ENCODE results near the gene CCDC91.
A peak's percentile ranks its signal among the peaks of the same experiment; 100 is the strongest.

The CCDC91 gene

DNA sequence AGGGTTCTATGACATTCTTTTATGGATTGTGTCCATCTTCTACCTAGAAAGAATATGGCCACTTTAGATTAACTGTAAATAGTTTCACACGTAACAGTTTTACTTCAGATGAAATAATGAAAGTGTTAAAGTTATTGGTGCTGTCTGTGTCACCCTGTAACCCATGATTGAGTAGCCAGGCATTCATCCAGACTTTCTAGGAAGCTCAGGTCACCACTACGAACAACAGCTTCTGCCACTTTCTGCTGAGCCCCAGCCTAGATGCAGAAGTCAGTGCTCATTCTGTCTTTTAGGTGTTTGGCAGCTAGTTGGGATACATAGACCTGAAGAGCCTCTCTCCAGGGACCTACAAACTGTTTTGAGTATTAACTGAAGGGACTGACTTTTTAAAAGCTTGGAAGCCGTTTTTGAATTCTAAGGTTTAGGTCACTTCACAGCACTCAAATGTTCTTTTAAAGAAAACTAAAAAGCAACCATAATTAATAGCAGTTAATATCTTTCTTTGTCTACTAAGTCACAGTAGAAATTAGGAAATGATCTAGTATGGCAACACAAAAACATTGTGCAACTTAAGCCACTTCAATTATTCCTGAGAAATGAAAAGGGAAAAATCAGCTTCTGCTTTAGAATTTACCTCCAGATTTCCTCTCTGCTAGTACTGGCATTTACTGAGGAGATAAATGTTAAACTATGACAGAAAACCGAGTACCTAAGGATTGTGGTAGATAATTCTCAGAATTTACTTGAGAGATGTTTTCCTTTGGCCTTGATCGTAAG is 266.9 kb downstream of the CCDC91 start:
- CTCF ChIA-PET: interaction anchor here (0.6 kb wide), 1 partner anchor 321 kb away, joined by 4 read pairs; no protein-coding TSS in a partner anchor

DNA sequence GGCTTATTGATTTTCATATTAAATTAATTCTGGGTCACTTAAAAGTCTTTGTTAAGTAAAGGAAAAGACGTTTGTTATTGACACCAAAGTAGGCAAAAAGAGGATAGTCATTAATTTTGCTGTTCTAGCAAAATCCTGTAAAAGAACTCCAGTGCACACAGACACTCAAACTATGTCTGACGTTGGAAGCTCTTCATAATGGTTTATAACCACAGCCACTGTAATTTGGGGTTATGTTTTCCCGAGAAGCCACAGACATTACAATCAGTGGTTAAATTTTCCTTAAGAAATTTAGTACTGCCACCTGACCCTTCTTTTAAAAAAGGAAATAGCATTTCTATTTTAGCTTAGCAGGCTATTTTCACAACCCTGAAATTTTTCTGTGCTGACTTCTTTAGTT is 267.5 kb downstream of the CCDC91 start:
- CTCF ChIA-PET: interaction anchor here (0.6 kb wide), 2 partner anchors 321 to 617 kb away, joined by 3 to 4 read pairs; no protein-coding TSS in a partner anchor
- POLR2A ChIA-PET: no interaction called here
- TF ChIP-seq, protein P1, sequence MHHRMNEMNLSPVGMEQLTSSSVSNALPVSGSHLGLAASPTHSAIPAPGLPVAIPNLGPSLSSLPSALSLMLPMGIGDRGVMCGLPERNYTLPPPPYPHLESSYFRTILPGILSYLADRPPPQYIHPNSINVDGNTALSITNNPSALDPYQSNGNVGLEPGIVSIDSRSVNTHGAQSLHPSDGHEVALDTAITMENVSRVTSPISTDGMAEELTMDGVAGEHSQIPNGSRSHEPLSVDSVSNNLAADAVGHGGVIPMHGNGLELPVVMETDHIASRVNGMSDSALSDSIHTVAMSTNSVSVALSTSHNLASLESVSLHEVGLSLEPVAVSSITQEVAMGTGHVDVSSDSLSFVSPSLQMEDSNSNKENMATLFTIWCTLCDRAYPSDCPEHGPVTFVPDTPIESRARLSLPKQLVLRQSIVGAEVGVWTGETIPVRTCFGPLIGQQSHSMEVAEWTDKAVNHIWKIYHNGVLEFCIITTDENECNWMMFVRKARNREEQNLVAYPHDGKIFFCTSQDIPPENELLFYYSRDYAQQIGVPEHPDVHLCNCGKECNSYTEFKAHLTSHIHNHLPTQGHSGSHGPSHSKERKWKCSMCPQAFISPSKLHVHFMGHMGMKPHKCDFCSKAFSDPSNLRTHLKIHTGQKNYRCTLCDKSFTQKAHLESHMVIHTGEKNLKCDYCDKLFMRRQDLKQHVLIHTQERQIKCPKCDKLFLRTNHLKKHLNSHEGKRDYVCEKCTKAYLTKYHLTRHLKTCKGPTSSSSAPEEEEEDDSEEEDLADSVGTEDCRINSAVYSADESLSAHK (tag by site-specific recombination; IDR thresholded peaks at IDR 0.05): no peak
- 0 out of 2 replicates have a peak, but pooled peaks have one; percentile 4 for TF ChIP-seq ZNF843 (tag by site-specific recombination; IDR thresholded peaks at IDR 0.05)
- TF ChIP-seq, protein P2, sequence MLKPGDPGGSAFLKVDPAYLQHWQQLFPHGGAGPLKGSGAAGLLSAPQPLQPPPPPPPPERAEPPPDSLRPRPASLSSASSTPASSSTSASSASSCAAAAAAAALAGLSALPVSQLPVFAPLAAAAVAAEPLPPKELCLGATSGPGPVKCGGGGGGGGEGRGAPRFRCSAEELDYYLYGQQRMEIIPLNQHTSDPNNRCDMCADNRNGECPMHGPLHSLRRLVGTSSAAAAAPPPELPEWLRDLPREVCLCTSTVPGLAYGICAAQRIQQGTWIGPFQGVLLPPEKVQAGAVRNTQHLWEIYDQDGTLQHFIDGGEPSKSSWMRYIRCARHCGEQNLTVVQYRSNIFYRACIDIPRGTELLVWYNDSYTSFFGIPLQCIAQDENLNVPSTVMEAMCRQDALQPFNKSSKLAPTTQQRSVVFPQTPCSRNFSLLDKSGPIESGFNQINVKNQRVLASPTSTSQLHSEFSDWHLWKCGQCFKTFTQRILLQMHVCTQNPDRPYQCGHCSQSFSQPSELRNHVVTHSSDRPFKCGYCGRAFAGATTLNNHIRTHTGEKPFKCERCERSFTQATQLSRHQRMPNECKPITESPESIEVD (tag by site-specific recombination; IDR thresholded peaks at IDR 0.05): peak; percentile 60; the same call in 1 of the 2 replicates
- peaks cover 5% of the 10 kb centered on the region for H3K4me1 ChIP-seq (ENCODE audit: control insufficient read depth, insufficient read depth, low read length)
- no peaks in the 10 kb centered on the region for H3K9me3 ChIP-seq (ENCODE audit: control insufficient read depth, insufficient read depth, low read depth, low read length)
- no peak overlapping the region for H3K27ac ChIP-seq (ENCODE audit: extremely low read depth, low read depth, low read length)
- no peak overlapping the region for H3K4me3 ChIP-seq (ENCODE audit: low read depth, low read length)
- no peaks in the 10 kb centered on the region for H3K36me3 ChIP-seq (ENCODE audit: control insufficient read depth in 2 of 2, insufficient read depth in 1 of 2, low read length in 2 of 2)

More for the DNA sequence above, 266.9 kb downstream of the CCDC91 start:
- H3K4me3 ChIP-seq (ENCODE audit: low read depth, low read length): no peak overlapping the region
- peaks cover 5% of the 10 kb centered on the region for H3K4me1 ChIP-seq (ENCODE audit: control insufficient read depth, insufficient read depth, low read length)
- no peaks in the 10 kb centered on the region; a peak in 1 of 3 replicates for H3K36me3 ChIP-seq (ENCODE audit: control insufficient read depth in 2 of 2, insufficient read depth in 1 of 2, low read length in 2 of 2)
- no peaks in the 10 kb centered on the region for H3K9me3 ChIP-seq (ENCODE audit: control insufficient read depth, insufficient read depth, low read depth, low read length)
- TF ChIP-seq ZNF174 (tag by site-specific recombination; IDR thresholded peaks at IDR 0.05): no peak
- TF ChIP-seq, protein P3, sequence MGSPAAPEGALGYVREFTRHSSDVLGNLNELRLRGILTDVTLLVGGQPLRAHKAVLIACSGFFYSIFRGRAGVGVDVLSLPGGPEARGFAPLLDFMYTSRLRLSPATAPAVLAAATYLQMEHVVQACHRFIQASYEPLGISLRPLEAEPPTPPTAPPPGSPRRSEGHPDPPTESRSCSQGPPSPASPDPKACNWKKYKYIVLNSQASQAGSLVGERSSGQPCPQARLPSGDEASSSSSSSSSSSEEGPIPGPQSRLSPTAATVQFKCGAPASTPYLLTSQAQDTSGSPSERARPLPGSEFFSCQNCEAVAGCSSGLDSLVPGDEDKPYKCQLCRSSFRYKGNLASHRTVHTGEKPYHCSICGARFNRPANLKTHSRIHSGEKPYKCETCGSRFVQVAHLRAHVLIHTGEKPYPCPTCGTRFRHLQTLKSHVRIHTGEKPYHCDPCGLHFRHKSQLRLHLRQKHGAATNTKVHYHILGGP (tag by site-specific recombination; IDR thresholded peaks at IDR 0.05): 0 out of 2 replicates have a peak, but pooled peaks have one; percentile 32
- TF ChIP-seq, protein P4, sequence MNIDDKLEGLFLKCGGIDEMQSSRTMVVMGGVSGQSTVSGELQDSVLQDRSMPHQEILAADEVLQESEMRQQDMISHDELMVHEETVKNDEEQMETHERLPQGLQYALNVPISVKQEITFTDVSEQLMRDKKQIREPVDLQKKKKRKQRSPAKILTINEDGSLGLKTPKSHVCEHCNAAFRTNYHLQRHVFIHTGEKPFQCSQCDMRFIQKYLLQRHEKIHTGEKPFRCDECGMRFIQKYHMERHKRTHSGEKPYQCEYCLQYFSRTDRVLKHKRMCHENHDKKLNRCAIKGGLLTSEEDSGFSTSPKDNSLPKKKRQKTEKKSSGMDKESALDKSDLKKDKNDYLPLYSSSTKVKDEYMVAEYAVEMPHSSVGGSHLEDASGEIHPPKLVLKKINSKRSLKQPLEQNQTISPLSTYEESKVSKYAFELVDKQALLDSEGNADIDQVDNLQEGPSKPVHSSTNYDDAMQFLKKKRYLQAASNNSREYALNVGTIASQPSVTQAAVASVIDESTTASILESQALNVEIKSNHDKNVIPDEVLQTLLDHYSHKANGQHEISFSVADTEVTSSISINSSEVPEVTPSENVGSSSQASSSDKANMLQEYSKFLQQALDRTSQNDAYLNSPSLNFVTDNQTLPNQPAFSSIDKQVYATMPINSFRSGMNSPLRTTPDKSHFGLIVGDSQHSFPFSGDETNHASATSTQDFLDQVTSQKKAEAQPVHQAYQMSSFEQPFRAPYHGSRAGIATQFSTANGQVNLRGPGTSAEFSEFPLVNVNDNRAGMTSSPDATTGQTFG (tag by site-specific recombination; IDR thresholded peaks at IDR 0.05; ENCODE audit: borderline replicate concordance): no peak
- TF ChIP-seq ZNF521 (tag by site-specific recombination; IDR thresholded peaks at IDR 0.05): no peak
- TF ChIP-seq ZNF433 (tag by site-specific recombination; IDR thresholded peaks at IDR 0.05; ENCODE audit: low read depth): no peak
- TF ChIP-seq ZFP37 (tag by site-specific recombination; IDR thresholded peaks at IDR 0.05): no peak
- no peak for TF ChIP-seq ZNF335 (tag by site-specific recombination; conservative IDR thresholded peaks at IDR 0.05)
- TF ChIP-seq, protein P1 (tag by site-specific recombination; IDR thresholded peaks at IDR 0.05): no peak
- POLR2A ChIA-PET: no interaction called here
- H3K27ac ChIP-seq (ENCODE audit: extremely low read depth, low read depth, low read length): no peak overlapping the region

Measured in HEK293 (cell line).